Omental fat pad (tissue), 4 donors: Measurements from ENCODE around the gene LTF. TPM values are rescaled to one million over a fixed set of nuclear protein-coding genes. Genes with fewer than 3 reads are reported as not detected.
"Not testable (repeated sequence)": the region's sequence is repeated elsewhere in the genome, so short reads cannot be mapped to it uniquely, and the experiment has no call there.

Experiments used
- ATAC-seq: fragments of 150-250 bp; one replicate; pipeline ENCODE4 v1.9.1; 2016; ENCODE audit warnings: mild to moderate bottlenecking, moderate library complexity; ENCODE audit not compliant: low FRiP score
- DNase-seq: peaks from one replicate; pipeline ENCODE4 v3.0.0-alpha.2; 2019; ENCODE audit warnings: low spot score
- total RNA-seq, 4 donors: library from RNA; depleted of rRNA; stranded (reverse); fragments of >200 nt; gene quantifications; one replicate each; pipeline ENCODE4 v1.1.0, GENCODE V29; 2016
- TF ChIP-seq, protein P1 (sequence below), 3 donors: fragments of 450-650 bp; IDR thresholded peaks; one replicate each; pipeline ENCODE4 v1.5.1; 2016 to 2017; ENCODE audit warnings: antibody characterized with exemption in 3 of 3, mild to moderate bottlenecking in 3 of 3, moderate library complexity in 2 of 3

LTF gene
- total RNA-seq, 4 donors from 2014 or later: 3.0 to 9.6 (median 6.9) TPM

DNA sequence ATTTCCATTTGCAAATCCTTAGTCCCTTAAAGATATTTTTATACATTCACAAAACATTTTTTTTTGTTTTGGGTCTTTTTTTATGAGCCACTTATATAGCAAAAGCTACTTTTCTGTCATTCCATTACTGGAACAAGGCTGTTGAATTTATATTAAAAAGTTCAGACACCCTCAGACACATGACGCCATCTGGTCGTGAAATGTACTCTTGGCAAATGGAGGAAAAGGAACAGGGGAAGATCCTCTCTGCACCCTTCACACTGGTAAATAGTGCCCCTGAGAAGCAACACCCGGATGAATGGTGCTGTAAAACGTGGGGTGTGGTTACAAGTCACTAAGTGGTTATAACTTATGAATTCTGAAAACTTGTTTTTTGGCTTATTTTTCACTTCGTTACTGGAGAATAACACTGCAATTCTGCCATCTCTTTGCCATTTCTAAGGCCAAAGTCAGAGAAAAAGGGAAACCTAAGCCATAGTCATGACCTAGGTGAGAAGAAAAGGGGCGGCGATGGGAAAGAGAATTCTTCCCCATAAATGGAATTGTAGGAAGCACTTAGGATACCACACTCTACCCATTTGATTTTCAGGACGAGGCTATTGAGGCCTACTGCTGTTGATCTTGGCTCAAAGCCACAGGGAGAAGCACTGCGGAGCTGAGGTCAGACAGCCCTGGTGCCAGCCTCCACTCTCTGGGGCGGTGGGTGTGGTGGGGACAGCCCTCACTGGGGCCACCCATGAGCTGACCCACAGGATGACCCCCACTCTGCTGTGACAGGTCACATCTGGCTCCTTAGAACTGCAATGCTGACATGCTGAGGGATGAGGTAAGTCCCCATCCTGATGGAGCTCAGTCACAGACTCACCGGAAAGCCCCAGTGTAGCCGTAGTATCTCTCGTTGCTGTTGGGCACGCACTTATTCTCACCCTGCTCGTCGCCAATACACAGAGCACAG is 21.9 kb downstream of the LTF start:
- ATAC-seq (no peak), DNase-seq (no peak)
- TF ChIP-seq, protein P1, sequence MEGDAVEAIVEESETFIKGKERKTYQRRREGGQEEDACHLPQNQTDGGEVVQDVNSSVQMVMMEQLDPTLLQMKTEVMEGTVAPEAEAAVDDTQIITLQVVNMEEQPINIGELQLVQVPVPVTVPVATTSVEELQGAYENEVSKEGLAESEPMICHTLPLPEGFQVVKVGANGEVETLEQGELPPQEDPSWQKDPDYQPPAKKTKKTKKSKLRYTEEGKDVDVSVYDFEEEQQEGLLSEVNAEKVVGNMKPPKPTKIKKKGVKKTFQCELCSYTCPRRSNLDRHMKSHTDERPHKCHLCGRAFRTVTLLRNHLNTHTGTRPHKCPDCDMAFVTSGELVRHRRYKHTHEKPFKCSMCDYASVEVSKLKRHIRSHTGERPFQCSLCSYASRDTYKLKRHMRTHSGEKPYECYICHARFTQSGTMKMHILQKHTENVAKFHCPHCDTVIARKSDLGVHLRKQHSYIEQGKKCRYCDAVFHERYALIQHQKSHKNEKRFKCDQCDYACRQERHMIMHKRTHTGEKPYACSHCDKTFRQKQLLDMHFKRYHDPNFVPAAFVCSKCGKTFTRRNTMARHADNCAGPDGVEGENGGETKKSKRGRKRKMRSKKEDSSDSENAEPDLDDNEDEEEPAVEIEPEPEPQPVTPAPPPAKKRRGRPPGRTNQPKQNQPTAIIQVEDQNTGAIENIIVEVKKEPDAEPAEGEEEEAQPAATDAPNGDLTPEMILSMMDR (IDR thresholded peaks at IDR 0.05): no peak

GRCh38 chr3:46440531-46441294 is 24.0 kb downstream of the LTF start:
- TF ChIP-seq, protein P1 (IDR thresholded peaks at IDR 0.05): no peak
- ATAC-seq: no peak
- DNase-seq: no peak

- DNase-seq (no peak), ATAC-seq (no peak)
- TF ChIP-seq, protein P1 (IDR thresholded peaks at IDR 0.05): no peak
These were observed 25.9 kb downstream of the LTF start for GRCh38 chr3:46438831-46439230.

DNA sequence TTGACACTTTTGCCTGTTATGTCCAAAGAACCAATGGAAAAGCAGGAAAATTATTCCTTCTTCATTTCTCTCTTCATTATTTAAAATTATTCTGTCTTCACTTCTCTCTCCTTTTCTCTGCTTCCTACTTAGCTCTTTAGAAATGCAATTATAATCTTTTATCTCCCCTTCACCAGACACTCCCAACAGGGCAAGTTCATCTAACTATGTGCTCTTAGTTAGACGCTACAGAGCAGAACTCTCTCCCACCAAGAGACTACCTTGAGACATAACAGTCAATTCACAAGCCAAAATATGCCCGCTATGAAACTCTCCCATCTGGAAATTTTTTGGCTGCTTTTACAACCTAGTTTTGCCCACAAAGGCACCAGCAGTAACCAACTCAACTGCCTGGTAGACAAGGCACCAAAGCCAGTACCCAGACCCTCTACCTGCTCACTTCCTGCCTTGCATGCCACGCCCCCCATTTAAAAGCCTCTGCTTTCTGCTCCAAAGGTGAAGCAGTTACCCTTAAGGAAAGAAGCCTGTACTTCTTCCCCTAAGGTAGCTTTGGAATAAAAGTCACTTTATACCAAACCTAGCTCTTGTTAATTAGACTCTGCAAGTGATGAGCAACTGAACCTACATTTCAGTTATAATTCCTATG is 29.5 kb downstream of the LTF start:
- no peak for DNase-seq
- TF ChIP-seq, protein P1 (IDR thresholded peaks at IDR 0.05): no peak
- ATAC-seq: no peak

GRCh38 chr3:46433841-46434240 is 30.9 kb downstream of the LTF start:
- ATAC-seq: no peak
- DNase-seq: no peak
- TF ChIP-seq, protein P1 (IDR thresholded peaks at IDR 0.05): no peak

DNA sequence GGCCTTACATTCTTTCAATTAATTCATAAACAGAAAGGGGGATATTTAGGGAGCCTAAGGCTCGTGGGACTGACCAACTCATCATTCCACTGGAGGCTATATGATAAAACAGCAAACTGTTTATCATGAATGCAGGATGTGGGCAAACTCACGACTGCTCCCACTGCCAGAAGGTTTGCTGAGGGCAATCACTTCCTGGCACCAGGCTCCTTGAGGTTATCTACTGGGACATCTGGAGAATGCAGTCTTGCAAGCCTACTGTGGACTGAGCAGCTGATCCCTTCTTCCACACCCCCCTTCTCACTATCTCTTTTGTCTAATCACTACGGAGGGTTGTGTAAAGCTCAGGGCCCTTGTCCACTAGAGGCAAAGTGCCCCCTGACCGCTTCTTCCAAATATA is 31.6 kb downstream of the LTF start:
- not testable (repeated sequence) for DNase-seq, ATAC-seq

GRCh38 chr3:46431905-46432304 is 32.8 kb downstream of the LTF start:
- not testable (repeated sequence) for ATAC-seq, DNase-seq

GRCh38 chr3:46430879-46431278 is 33.8 kb downstream of the LTF start:
- ATAC-seq, DNase-seq: not testable (repeated sequence)
